Measurements from ENCODE around the gene HYCC2.

Gene HYCC2

DNA sequence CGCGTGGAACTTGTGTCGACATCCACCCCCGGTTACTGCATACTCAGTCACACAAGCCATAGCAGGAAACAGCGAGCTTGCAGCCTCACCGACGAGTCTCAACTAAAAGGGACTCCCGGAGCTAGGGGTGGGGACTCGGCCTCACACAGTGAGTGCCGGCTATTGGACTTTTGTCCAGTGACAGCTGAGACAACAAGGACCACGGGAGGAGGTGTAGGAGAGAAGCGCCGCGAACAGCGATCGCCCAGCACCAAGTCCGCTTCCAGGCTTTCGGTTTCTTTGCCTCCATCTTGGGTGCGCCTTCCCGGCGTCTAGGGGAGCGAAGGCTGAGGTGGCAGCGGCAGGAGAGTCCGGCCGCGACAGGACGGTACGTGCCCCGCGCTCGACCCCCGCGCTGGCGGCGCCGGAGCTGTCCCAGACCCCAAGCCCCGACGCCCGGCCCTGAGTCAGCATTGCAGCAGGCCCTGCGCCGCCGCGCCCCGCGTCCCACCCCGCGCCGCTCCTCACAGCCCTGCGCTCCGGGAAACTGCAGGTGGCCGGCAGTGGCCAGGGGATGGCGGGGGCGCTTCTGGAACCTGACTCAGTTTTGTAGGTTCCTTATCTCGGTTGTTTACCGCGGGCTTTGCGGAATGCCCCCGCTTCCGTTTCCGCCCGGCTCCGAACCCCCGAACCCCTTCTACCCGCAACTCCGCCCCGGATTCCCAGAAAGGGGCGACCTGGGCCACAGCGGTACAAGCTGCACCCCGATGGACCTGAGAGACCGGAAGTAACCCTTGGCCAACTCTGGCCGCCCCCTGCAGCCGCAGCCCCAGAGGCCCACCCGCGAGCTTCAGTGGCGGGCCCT, 44.9 kb upstream of the HYCC2 start, which contains the start of gene CFLAR:
Gene CFLAR, plus strand, starts transcription at position 50 of the 844 bp plus-strand sequence. CDS start 13,702 bp downstream, outside the sequence.
- ChIA-PET POLR2A (interaction anchor here (0.6 to 2.8 kb wide), 8 partner anchors 15 to 228 kb away, joined by 3 to 11 read pairs (median 4); partner anchors contain the start of genes NIF3L1, ORC2 and PPIL3), CTCF (interaction anchor here (0.6 to 2.5 kb wide), 5 partner anchors 42 to 516 kb away, joined by 3 to 10 read pairs (median 3); no protein-coding TSS in a partner anchor)
- H3K4me1 ChIP-seq (ENCODE audit: control insufficient read depth, insufficient read depth, low read length): peaks cover 5% of the 10 kb centered on the region; the same call in 1 of the 2 replicates
- H3K36me3 ChIP-seq (ENCODE audit: control insufficient read depth in 2 of 2, insufficient read depth in 1 of 2, low read length in 2 of 2): no peaks in the 10 kb centered on the region
- H3K9me3 ChIP-seq (ENCODE audit: control insufficient read depth, insufficient read depth, low read depth, low read length): no peaks in the 10 kb centered on the region
- peak within 1 kb of the TSS; percentile 95 for H3K27ac ChIP-seq (ENCODE audit: extremely low read depth, low read depth, low read length)
- H3K4me3 ChIP-seq (ENCODE audit: low read depth, low read length): peak within 1 kb of the TSS; percentile 78
- TF ChIP-seq ZNF341 (tag by site-specific recombination; IDR thresholded peaks at IDR 0.05; ENCODE audit: low read depth) (peak; percentile 94), ZNF549 (tag by site-specific recombination; IDR thresholded peaks at IDR 0.05) (no peak), YY2 (tag by site-specific recombination; IDR thresholded peaks at IDR 0.05) (no peak), EGR2 (tag by site-specific recombination; IDR thresholded peaks at IDR 0.05; ENCODE audit: low read depth) (peak; percentile 34; the same call in 1 of the 2 replicates), ZNF670 (tag by site-specific recombination; IDR thresholded peaks at IDR 0.05; ENCODE audit: low read depth) (no peak), GLI4 (tag by site-specific recombination; IDR thresholded peaks at IDR 0.05) (no peak), ZFP37 (tag by site-specific recombination; IDR thresholded peaks at IDR 0.05) (peak; percentile 21; the same call in 1 of the 2 replicates), ZNF600 (tag by site-specific recombination; IDR thresholded peaks at IDR 0.05) (peak; percentile 75; the same call in 1 of the 2 replicates), ZIC2 (tag by site-specific recombination; IDR thresholded peaks at IDR 0.05) (peak; percentile 64; the same call in 1 of the 2 replicates), ZNF791 (tag by site-specific recombination; IDR thresholded peaks at IDR 0.05) (no peak), ZNF843 (tag by site-specific recombination; IDR thresholded peaks at IDR 0.05) (no peak), ZNF10 (tag by site-specific recombination; IDR thresholded peaks at IDR 0.05) (no peak), ZBTB1 (tag by site-specific recombination; IDR thresholded peaks at IDR 0.05) (no peak), ZNF146 (tag by site-specific recombination; IDR thresholded peaks at IDR 0.05) (no peak), ZNF610 (tag by site-specific recombination; IDR thresholded peaks at IDR 0.05; ENCODE audit: borderline replicate concordance) (peak; percentile 96), ZNF510 (tag by site-specific recombination; IDR thresholded peaks at IDR 0.05; ENCODE audit: insufficient replicate concordance) (no peak), ZNF292 (tag by site-specific recombination; IDR thresholded peaks at IDR 0.05; ENCODE audit: borderline replicate concordance, low read depth) (no peak), SP2 (tag by site-specific recombination; IDR thresholded peaks at IDR 0.05) (peak; percentile 17; the same call in 1 of the 2 replicates)
- TF ChIP-seq, protein P1, sequence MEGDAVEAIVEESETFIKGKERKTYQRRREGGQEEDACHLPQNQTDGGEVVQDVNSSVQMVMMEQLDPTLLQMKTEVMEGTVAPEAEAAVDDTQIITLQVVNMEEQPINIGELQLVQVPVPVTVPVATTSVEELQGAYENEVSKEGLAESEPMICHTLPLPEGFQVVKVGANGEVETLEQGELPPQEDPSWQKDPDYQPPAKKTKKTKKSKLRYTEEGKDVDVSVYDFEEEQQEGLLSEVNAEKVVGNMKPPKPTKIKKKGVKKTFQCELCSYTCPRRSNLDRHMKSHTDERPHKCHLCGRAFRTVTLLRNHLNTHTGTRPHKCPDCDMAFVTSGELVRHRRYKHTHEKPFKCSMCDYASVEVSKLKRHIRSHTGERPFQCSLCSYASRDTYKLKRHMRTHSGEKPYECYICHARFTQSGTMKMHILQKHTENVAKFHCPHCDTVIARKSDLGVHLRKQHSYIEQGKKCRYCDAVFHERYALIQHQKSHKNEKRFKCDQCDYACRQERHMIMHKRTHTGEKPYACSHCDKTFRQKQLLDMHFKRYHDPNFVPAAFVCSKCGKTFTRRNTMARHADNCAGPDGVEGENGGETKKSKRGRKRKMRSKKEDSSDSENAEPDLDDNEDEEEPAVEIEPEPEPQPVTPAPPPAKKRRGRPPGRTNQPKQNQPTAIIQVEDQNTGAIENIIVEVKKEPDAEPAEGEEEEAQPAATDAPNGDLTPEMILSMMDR (tag by site-specific recombination; IDR thresholded peaks at IDR 0.05): peak; percentile 41; the same call in 1 of the 2 replicates
- TF ChIP-seq, protein P2, sequence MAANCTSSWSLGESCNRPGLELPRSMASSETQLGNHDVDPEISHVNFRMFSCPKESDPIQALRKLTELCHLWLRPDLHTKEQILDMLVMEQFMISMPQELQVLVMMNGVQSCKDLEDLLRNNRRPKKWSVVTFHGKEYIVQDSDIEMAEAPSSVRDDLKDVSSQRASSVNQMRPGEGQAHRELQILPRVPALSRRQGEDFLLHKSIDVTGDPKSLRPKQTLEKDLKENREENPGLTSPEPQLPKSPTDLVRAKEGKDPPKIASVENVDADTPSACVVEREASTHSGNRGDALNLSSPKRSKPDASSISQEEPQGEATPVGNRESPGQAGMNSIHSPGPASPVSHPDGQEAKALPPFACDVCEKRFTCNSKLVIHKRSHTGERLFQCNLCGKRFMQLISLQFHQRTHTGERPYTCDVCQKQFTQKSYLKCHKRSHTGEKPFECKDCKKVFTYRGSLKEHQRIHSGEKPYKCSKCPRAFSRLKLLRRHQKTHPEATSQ (tag by site-specific recombination; IDR thresholded peaks at IDR 0.05): no peak
- TF ChIP-seq, protein P3, sequence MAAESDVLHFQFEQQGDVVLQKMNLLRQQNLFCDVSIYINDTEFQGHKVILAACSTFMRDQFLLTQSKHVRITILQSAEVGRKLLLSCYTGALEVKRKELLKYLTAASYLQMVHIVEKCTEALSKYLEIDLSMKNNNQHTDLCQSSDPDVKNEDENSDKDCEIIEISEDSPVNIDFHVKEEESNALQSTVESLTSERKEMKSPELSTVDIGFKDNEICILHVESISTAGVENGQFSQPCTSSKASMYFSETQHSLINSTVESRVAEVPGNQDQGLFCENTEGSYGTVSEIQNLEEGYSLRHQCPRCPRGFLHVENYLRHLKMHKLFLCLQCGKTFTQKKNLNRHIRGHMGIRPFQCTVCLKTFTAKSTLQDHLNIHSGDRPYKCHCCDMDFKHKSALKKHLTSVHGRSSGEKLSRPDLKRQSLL (tag by site-specific recombination; IDR thresholded peaks at IDR 0.05): 0 out of 2 replicates have a peak, but pooled peaks have one; percentile 7
- TF ChIP-seq, protein P4, sequence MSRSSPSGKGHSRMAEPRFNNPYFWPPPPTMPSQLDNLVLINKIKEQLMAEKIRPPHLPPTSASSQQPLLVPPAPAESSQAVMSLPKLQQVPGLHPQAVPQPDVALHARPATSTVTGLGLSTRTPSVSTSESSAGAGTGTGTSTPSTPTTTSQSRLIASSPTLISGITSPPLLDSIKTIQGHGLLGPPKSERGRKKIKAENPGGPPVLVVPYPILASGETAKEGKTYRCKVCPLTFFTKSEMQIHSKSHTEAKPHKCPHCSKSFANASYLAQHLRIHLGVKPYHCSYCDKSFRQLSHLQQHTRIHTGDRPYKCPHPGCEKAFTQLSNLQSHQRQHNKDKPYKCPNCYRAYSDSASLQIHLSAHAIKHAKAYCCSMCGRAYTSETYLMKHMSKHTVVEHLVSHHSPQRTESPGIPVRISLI (tag by site-specific recombination; IDR thresholded peaks at IDR 0.05): no peak
- TF ChIP-seq, protein P5, sequence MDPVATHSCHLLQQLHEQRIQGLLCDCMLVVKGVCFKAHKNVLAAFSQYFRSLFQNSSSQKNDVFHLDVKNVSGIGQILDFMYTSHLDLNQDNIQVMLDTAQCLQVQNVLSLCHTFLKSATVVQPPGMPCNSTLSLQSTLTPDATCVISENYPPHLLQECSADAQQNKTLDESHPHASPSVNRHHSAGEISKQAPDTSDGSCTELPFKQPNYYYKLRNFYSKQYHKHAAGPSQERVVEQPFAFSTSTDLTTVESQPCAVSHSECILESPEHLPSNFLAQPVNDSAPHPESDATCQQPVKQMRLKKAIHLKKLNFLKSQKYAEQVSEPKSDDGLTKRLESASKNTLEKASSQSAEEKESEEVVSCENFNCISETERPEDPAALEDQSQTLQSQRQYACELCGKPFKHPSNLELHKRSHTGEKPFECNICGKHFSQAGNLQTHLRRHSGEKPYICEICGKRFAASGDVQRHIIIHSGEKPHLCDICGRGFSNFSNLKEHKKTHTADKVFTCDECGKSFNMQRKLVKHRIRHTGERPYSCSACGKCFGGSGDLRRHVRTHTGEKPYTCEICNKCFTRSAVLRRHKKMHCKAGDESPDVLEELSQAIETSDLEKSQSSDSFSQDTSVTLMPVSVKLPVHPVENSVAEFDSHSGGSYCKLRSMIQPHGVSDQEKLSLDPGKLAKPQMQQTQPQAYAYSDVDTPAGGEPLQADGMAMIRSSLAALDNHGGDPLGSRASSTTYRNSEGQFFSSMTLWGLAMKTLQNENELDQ (tag by site-specific recombination; IDR thresholded peaks at IDR 0.05; ENCODE audit: low read depth): no peak
- TF ChIP-seq, protein P6, sequence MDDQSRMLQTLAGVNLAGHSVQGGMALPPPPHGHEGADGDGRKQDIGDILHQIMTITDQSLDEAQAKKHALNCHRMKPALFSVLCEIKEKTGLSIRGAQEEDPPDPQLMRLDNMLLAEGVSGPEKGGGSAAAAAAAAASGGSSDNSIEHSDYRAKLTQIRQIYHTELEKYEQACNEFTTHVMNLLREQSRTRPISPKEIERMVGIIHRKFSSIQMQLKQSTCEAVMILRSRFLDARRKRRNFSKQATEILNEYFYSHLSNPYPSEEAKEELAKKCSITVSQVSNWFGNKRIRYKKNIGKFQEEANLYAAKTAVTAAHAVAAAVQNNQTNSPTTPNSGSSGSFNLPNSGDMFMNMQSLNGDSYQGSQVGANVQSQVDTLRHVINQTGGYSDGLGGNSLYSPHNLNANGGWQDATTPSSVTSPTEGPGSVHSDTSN (CRISPR knock-in tag; IDR thresholded peaks at IDR 0.05): 0 out of 2 replicates have a peak, but pooled peaks have one; percentile 4
- TF ChIP-seq, protein P7, sequence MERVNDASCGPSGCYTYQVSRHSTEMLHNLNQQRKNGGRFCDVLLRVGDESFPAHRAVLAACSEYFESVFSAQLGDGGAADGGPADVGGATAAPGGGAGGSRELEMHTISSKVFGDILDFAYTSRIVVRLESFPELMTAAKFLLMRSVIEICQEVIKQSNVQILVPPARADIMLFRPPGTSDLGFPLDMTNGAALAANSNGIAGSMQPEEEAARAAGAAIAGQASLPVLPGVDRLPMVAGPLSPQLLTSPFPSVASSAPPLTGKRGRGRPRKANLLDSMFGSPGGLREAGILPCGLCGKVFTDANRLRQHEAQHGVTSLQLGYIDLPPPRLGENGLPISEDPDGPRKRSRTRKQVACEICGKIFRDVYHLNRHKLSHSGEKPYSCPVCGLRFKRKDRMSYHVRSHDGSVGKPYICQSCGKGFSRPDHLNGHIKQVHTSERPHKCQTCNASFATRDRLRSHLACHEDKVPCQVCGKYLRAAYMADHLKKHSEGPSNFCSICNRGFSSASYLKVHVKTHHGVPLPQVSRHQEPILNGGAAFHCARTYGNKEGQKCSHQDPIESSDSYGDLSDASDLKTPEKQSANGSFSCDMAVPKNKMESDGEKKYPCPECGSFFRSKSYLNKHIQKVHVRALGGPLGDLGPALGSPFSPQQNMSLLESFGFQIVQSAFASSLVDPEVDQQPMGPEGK (tag by site-specific recombination; IDR thresholded peaks at IDR 0.05): peak; percentile 77
